Muscle of leg (tissue), 11 donors: ENCODE measurements around the gene MUC13. TPM values are rescaled to one million over a fixed set of nuclear protein-coding genes. Genes with fewer than 3 reads are reported as not detected.

Experiments
- DNase-seq: peaks from one replicate; pipeline ENCODE4 v3.0.0; 2013
- H3K27ac ChIP-seq: one replicate; pipeline ENCODE4 v1.5.1; 2013; ENCODE audit warnings: mild to moderate bottlenecking, low read length, control low read depth
- H3K27me3 ChIP-seq: one replicate; pipeline ENCODE4 v1.6.1; 2013; ENCODE audit warnings: low read length; ENCODE audit not compliant: control insufficient read depth, insufficient read depth
- H3K36me3 ChIP-seq: one replicate; pipeline ENCODE4 v1.6.1; 2013; ENCODE audit warnings: low read length; ENCODE audit not compliant: control insufficient read depth, insufficient read depth
- H3K4me1 ChIP-seq: one replicate; pipeline ENCODE4 v1.6.1; 2013; ENCODE audit warnings: low read length; ENCODE audit not compliant: control insufficient read depth, insufficient read depth
- H3K4me3 ChIP-seq: one replicate; pipeline ENCODE4 v1.5.1; 2013; ENCODE audit warnings: low read length, control low read depth
- H3K9me3 ChIP-seq: replicated peaks from 2 replicates; pipeline ENCODE4 v1.6.1; 2013; ENCODE audit warnings: low read depth, low read length; ENCODE audit not compliant: control insufficient read depth
- WGBS: methylation state at CpG from one replicate; pipeline ENCODE4 v1.1.5; 2013; ENCODE audit warnings: missing lambda C conversion rate; ENCODE audit not compliant: insufficient coverage; 5-methylcytosine and 5-hydroxymethylcytosine counted together
- polyA plus RNA-seq, 8 donors: library from polyadenylated mRNA; unstranded; fragments of 120-200 nt; gene quantifications; one replicate each; pipeline versions ENCODE4 v1.2.1 to v1.2.3, GENCODE V29; 2013; ENCODE audit warnings: inconsistent platforms in 1 of 8, low replicate concordance in 1 of 8; ENCODE audit not compliant: insufficient read length in 8 of 8, insufficient read depth in 1 of 8
- total RNA-seq: library from RNA; stranded (reverse); fragments of 120-200 nt; gene quantifications from one replicate; pipeline ENCODE4 v1.2.4, GENCODE V29; 2013

Gene MUC13
- total and polyA plus RNA-seq, 9 donors = 0.14 to 80.9 (median 0.42) TPM; not detected in 4

DNA sequence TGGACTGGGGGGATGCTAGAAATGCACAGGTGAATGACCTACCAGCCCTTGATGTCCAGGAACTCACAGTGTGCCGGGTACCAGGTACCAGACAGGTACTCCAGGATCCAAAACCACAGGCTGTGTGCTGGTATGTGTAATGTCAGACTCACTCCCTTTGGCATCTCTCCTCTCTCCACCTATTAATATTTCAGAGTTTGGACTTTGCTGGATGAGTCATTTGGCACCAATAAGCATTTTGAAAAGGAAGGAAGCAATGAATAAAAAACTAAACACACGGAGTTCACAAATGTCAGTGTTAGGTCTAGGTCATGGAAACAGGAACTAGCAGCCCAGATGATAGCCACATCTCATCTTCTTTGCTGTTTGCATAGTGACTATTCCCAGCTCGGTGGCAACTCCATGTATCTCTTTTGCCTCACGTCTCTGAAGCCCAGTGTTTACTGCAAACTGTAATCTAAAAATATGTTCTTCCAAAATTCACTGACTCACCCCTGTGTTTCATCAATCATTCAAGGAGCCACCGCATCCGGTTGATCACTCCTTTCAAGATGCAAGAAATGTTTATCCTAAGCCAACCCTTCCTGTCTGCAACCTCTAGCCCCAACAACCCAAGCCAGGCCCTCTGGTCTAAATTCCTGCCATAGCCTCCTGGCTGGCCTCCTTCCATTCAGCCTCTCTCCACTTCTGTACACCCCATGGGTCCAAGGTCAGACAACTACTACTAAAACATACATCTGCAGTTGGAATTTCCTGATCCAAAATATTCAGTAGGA is 55.8 kb downstream of the MUC13 start:
- peak; percentile 75 for DNase-seq
- peaks cover 3% of the 10 kb centered on the region for H3K27me3 ChIP-seq
- no peaks in the 10 kb centered on the region for H3K9me3 ChIP-seq
- 39% methylated on average over 4 of the region's 6 CpGs for WGBS
- H3K4me3 ChIP-seq = no peak overlapping the region
- no peaks in the 10 kb centered on the region for H3K36me3 ChIP-seq
- peak overlapping the region; percentile 38 for H3K27ac ChIP-seq
- H3K4me1 ChIP-seq = peaks cover 4% of the 10 kb centered on the region

DNA sequence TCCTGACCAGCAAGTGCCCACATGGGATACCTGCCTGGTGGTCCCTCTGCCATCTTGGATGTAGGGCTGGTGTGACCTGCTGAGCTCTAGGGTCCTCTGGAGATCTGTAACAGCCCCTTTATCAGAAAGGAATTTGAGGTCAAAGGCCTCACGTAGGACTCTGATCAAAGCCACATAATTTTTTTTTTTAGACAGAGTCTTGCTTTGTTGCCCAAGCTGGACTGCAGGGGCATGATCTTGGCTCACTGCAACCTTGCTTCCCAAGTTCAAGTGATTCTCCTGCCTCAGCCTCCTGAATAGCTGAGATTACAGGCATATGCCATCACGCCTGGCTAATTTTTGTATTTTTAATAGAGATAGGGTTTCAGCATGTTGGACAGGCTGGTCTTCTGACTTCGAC is 56.9 kb downstream of the MUC13 start:
- no peaks in the 10 kb centered on the region for H3K9me3 ChIP-seq
- no peak for DNase-seq
- H3K27me3 ChIP-seq = peaks cover 1% of the 10 kb centered on the region
- no peak overlapping the region for H3K4me3 ChIP-seq
- H3K27ac ChIP-seq = no peak overlapping the region
- WGBS = 100% methylated on average over 1 of the region's 3 CpGs
- peaks cover 4% of the 10 kb centered on the region for H3K4me1 ChIP-seq
- no peaks in the 10 kb centered on the region for H3K36me3 ChIP-seq

DNA sequence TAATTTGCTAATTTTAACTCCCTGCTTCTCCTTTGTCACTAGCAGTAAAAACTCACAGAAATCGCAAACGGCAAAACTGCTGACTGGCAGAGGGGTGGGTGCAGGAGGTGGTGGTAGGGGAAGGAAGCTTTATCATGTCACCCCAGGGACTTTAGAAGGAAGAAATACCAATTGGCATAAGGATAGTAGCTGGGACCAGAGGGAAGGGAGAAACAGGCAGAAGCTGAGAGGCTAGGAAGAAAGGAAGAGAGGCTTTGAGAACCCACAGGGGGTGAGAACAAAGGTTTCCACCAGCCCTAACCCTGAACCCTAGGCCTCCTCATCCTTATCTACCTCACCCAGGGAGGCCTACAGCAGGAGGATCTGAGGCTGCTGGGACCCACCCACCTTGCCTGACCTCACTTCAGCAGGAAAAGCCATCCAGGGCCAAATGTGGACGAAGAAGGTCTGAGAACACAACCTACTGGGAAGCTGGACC is 58.1 kb downstream of the MUC13 start:
- H3K4me3 ChIP-seq = no peak overlapping the region
- DNase-seq = peak; percentile 74
- H3K27me3 ChIP-seq = no peaks in the 10 kb centered on the region
- H3K36me3 ChIP-seq = peaks cover 3% of the 10 kb centered on the region
- H3K27ac ChIP-seq = peak overlapping the region; percentile 9
- peaks cover 4% of the 10 kb centered on the region for H3K4me1 ChIP-seq
- WGBS = 40% methylated on average over 2 of the region's 3 CpGs
- no peaks in the 10 kb centered on the region for H3K9me3 ChIP-seq

DNA sequence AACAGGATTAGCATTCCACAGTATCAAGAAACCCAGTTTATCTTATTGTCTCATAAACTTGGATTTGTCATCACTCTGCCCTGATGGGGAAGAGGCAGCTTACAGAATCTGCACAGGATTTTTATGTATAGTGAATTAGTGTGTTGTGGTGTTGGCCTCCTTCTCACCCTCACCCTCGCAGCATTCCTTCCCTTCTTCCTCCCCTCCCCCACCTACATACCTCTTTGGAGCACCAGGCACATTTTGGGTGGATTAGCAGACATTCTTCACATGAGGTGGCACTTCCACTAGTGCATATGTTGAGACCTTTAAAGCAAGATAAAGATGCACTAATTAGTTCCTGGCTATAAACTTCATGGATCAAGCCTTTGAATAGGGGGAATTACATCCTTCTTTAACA is 61.3 kb downstream of the MUC13 start:
- Histone ChIP-seq H3K27me3 (no peaks in the 10 kb centered on the region), H3K27ac (no peak overlapping the region), H3K36me3 (peaks cover 3% of the 10 kb centered on the region), H3K9me3 (no peaks in the 10 kb centered on the region), H3K4me1 (no peaks in the 10 kb centered on the region), H3K4me3 (no peak overlapping the region)
- DNase-seq = no peak
- no CpG with 5 or more reads among the region's 1 CpG for WGBS

DNA sequence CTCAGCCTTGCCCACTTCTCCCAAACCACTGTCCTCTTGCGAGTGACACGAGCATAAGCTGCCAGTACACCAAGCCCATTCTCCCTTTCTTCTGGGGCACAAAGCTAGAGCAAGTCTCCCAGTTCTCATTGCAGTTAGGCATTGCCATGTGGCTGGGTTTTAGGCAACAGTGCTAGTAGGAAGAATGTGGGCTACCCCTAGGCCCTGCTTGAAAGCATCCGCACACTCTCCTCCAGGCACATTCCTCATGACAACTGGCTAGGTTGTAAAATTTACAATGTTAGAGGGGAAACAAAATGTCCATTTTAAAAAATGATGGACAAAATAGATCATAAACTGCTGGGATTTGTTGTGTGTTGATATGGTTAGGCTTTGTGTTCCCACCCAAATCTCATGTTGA is 67.0 kb downstream of the MUC13 start:
- Histone ChIP-seq H3K4me3 (no peak overlapping the region), H3K27ac (no peak overlapping the region), H3K27me3 (no peaks in the 10 kb centered on the region), H3K9me3 (no peaks in the 10 kb centered on the region), H3K4me1 (no peaks in the 10 kb centered on the region), H3K36me3 (peaks cover 3% of the 10 kb centered on the region)
- no peak for DNase-seq
- 100% methylated on average over 2 of the region's 3 CpGs for whole genome bisulfite sequencing

DNA sequence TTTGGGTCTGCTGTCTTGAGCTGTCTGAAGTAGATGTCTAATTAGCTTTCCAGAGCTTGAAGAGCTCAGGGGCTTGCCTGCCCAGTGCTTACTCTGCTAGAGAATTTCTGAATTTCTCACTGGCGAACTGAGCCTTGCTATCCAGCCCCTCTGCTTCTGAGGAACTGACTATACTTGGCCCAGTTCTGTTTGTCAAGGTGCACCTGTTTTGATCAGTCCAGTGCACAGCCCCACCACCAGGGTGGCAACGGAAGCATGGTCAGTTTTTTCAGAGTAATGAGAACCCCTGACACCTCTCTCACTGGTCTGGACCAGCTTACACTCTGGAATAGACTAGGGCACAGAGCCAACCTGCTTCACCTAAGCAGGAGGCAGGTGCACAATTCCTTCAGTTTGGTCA is 72.5 kb downstream of the MUC13 start:
- DNase-seq = no peak
- WGBS = 83% methylated on average over 2 of the region's 2 CpGs
- H3K36me3 ChIP-seq = no peaks in the 10 kb centered on the region
- no peaks in the 10 kb centered on the region for H3K27me3 ChIP-seq
- H3K4me3 ChIP-seq = no peak overlapping the region
- H3K9me3 ChIP-seq = no peaks in the 10 kb centered on the region
- peaks cover 6% of the 10 kb centered on the region for H3K4me1 ChIP-seq
- H3K27ac ChIP-seq = no peak overlapping the region

DNA sequence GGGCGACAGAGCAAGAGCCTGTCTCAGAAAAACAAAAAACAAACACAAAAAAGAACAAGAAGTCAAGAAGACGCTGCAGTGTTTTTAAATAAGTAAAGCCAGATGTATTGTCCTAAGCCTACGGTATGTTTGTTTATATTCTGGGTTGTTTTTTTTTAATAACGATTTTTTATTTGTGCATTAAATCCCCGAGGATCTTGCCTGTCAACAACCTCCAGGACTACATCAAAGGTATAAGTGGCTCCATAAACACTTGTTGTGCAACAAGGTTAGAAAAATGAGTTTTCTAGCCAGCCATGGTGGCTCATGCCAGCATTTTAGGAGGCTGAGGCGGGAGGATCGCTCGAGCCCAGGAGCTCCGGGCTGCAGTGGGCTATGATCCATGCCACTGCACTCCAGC is 73.5 kb downstream of the MUC13 start:
- Histone ChIP-seq H3K4me3 (no peak overlapping the region), H3K27me3 (no peaks in the 10 kb centered on the region), H3K36me3 (no peaks in the 10 kb centered on the region), H3K27ac (no peak overlapping the region), H3K4me1 (peaks cover 6% of the 10 kb centered on the region), H3K9me3 (no peaks in the 10 kb centered on the region)
- DNase-seq = no peak
- no CpG with 5 or more reads among the region's 9 CpGs for WGBS

DNA sequence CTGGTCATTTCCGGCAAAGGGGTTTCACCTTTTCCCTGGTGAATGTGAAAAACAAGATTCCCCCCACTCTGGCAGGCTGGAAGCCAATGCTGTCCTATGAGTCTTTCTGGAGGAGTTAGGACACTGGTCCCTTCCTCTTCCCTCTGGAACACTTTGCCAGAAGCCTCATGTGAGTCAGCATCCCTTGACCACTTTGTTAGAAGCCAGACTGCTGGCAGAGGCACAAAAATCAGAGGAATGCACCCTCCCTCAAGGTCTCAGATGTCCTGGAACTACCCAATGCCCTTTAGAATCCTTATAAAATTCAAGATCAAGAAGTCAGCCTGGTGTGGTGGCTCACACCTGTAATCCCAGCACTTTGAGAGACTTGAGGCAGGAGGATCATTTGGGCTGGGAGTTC is 74.0 kb downstream of the MUC13 start:
- no peak for DNase-seq
- Histone ChIP-seq H3K9me3 (no peaks in the 10 kb centered on the region), H3K27me3 (no peaks in the 10 kb centered on the region), H3K27ac (no peak overlapping the region), H3K36me3 (no peaks in the 10 kb centered on the region), H3K4me1 (peaks cover 6% of the 10 kb centered on the region), H3K4me3 (no peak overlapping the region)
- WGBS = no CpG with 5 or more reads among the region's 1 CpG

DNA sequence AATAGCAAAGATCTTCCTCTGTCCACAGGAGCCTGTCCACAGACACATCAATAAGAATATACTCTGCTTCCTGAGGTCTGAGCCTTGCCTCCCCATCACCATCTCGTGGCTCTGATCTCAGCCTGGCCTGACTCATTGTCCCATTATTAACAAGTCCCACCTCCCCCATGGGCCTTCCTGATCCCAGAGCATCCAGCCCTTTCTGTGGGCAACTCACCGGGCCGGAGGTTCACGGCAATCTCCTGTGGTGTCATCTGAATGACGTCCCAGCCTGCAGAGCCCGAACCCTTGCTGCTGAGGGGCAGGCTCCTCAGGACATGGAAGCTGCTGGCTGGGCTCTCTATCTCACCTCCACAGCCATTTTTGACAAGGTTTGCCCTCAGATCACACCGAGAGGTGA is 75.5 kb downstream of the MUC13 start:
- Histone ChIP-seq H3K27ac (no peak overlapping the region), H3K27me3 (no peaks in the 10 kb centered on the region), H3K9me3 (no peaks in the 10 kb centered on the region), H3K36me3 (no peaks in the 10 kb centered on the region), H3K4me1 (peaks cover 6% of the 10 kb centered on the region), H3K4me3 (no peak overlapping the region)
- peak; percentile 27 for DNase-seq
- WGBS = 76% methylated on average over 6 of the region's 7 CpGs

DNA sequence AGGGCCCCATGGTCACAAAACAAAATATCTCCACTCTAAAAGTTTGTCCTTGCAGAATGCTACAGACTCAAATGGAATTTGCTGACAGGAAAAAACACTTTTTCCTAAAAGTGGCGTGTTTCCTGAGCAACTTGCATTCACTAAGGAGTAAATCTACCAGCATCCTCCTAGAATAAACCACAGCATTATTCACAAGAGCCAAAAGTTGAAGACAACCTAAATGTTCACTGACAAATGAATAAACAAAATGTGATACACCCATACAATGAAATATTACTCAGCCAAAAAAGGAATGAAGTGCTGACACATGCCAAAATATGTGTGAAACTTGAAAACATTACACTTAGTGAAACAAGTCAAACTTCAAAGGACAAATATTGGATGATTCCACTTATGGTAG is 76.3 kb downstream of the MUC13 start:
- Histone ChIP-seq H3K9me3 (no peaks in the 10 kb centered on the region), H3K27ac (no peak overlapping the region), H3K36me3 (no peaks in the 10 kb centered on the region), H3K4me1 (peaks cover 6% of the 10 kb centered on the region), H3K27me3 (no peaks in the 10 kb centered on the region), H3K4me3 (no peak overlapping the region)
- WGBS = no CpG with 5 or more reads among the region's 1 CpG
- peak; percentile 51 for DNase-seq
